ENCODE results near the gene NEUROD4. TPM values are rescaled to one million over a fixed set of nuclear protein-coding genes. Genes with fewer than 3 reads are reported as not detected.

NEUROD4 gene
- total RNA-seq, 3 donors from 2014 or later (not counting 1 experiment from before 2014, with no cell fraction given) = not detected

GRCh38 chr12:54989829-54990228 lies 29.9 kb upstream of the NEUROD4 start:
- no peak overlapping the region for H3K27ac ChIP-seq (ENCODE audit: low read length)
- Mint-ChIP-seq H3K4me3 (peak overlapping the region; percentile 32), H3K27ac (peak overlapping the region; percentile 68 to 83), H3K36me3 (no peaks in the 10 kb centered on the region), H3K4me1 (peaks cover 30 to 37% of the 10 kb centered on the region in 2 donors), H3K9me3 (no peaks in the 10 kb centered on the region), H3K27me3 (ENCODE audit: low read depth in 2 of 2) (no peaks in the 10 kb centered on the region)
- intact Hi-C loops (cut with micrococcal nuclease) = no loop called here
- WGBS (ENCODE audit: insufficient coverage) = 100% methylated on average over 1 of the region's 1 CpG
- H3K4me1 ChIP-seq (ENCODE audit: control insufficient read depth, insufficient read depth, low read length) = peaks cover 14% of the 10 kb centered on the region
- no peaks in the 10 kb centered on the region for H3K9me3 ChIP-seq (ENCODE audit: control insufficient read depth, insufficient read depth, low read length)
- TF ChIP-seq CTCF (IDR thresholded peaks at IDR 0.05) = no peak
- no peak overlapping the region for H3K4me3 ChIP-seq (ENCODE audit: low read length)
- DNase-seq (no peak), ATAC-seq (no peak)
- H3K27me3 ChIP-seq (ENCODE audit: control insufficient read depth, insufficient read depth, low read length) = no peaks in the 10 kb centered on the region
- H3K36me3 ChIP-seq (ENCODE audit: control insufficient read depth, insufficient read depth, low read length) = no peaks in the 10 kb centered on the region

- Histone ChIP-seq H3K4me1 (ENCODE audit: control insufficient read depth, insufficient read depth, low read length) (peaks cover 8% of the 10 kb centered on the region), H3K27ac (ENCODE audit: low read length) (peak overlapping the region; percentile 67), H3K4me3 (ENCODE audit: low read length) (no peak overlapping the region), H3K9me3 (ENCODE audit: control insufficient read depth, insufficient read depth, low read length) (no peaks in the 10 kb centered on the region), H3K36me3 (ENCODE audit: control insufficient read depth, insufficient read depth, low read length) (no peaks in the 10 kb centered on the region), H3K27me3 (ENCODE audit: control insufficient read depth, insufficient read depth, low read length) (no peaks in the 10 kb centered on the region)
- Mint-ChIP-seq H3K4me1 (peaks cover 23 to 29% of the 10 kb centered on the region in 2 donors), H3K36me3 (no peaks in the 10 kb centered on the region), H3K27me3 (ENCODE audit: low read depth in 2 of 2) (peaks cover 6 to 7% of the 10 kb centered on the region in 2 donors), H3K4me3 (peak overlapping the region; percentile 65), H3K9me3 (no peaks in the 10 kb centered on the region), H3K27ac (peak overlapping the region; percentile 68 to 83)
- intact Hi-C loops (cut with micrococcal nuclease) = no loop called here
- ATAC-seq (peak; percentile 49 to 54 (median 52)), DNase-seq (peak in 1 of 2 donors; percentile 72)
- no peak for TF ChIP-seq CTCF (IDR thresholded peaks at IDR 0.05)
- 67% methylated on average over 8 of the region's 9 CpGs for WGBS (ENCODE audit: insufficient coverage)
These were observed 28.4 kb upstream of the NEUROD4 start for GRCh38 chr12:54991161-54991990.

- peaks cover 23 to 29% of the 10 kb centered on the region in 2 donors for H3K4me1 Mint-ChIP-seq
- H3K27me3 ChIP-seq (ENCODE audit: control insufficient read depth, insufficient read depth, low read length) = no peaks in the 10 kb centered on the region
- peak overlapping the region; percentile 67 for H3K27ac ChIP-seq (ENCODE audit: low read length)
- peaks cover 8% of the 10 kb centered on the region for H3K4me1 ChIP-seq (ENCODE audit: control insufficient read depth, insufficient read depth, low read length)
- WGBS (ENCODE audit: insufficient coverage) = 73% methylated on average over 5 of the region's 5 CpGs
- H3K36me3 ChIP-seq (ENCODE audit: control insufficient read depth, insufficient read depth, low read length) = no peaks in the 10 kb centered on the region
- no peak for ATAC-seq
- no peak overlapping the region for H3K4me3 ChIP-seq (ENCODE audit: low read length)
- intact Hi-C loops (cut with micrococcal nuclease) = no loop called here
- DNase-seq = peak in 1 of 2 donors; percentile 45
- peaks cover 6 to 7% of the 10 kb centered on the region in 2 donors for H3K27me3 Mint-ChIP-seq (ENCODE audit: low read depth in 2 of 2)
- H3K36me3 Mint-ChIP-seq = no peaks in the 10 kb centered on the region
- no peak for TF ChIP-seq CTCF (IDR thresholded peaks at IDR 0.05)
- H3K4me3 Mint-ChIP-seq = no peak overlapping the region
- no peaks in the 10 kb centered on the region for H3K9me3 Mint-ChIP-seq
- no peaks in the 10 kb centered on the region for H3K9me3 ChIP-seq (ENCODE audit: control insufficient read depth, insufficient read depth, low read length)
- peak overlapping the region; percentile 68 to 83 for H3K27ac Mint-ChIP-seq
These were observed 27.8 kb upstream of the NEUROD4 start for GRCh38 chr12:54991991-54992375.
